DND-41 (cell line): ENCODE data around the gene CERS5.

ENCODE experiments used
- ATAC-seq: fragments of 200-7000 bp; cut with Tn5 transposase; 3 replicates; pipeline ENCODE4 v1.9.1; 2021; ENCODE audit warnings: low read depth; ENCODE audit not compliant: insufficient read depth
- DNase-seq: peaks from one replicate; pipeline ENCODE4 v3.0.0-alpha.2; 2020
- H2AFZ ChIP-seq: 2 replicates; pipeline ENCODE4 v1.6.0; 2012; ENCODE audit warnings: low read depth, low read length
- H3K27ac ChIP-seq: 2 replicates; pipeline ENCODE4 v1.5.1; 2012; ENCODE audit warnings: low read length, inconsistent platforms
- H3K27me3 ChIP-seq: fragments of 200-600 bp; sonication (generic); 2 replicates; pipeline ENCODE4 v1.6.0; 2012; ENCODE audit warnings: low read length, mild to moderate bottlenecking, inconsistent platforms; ENCODE audit not compliant: insufficient read depth, poor library complexity
- H3K36me3 ChIP-seq: 2 replicates; pipeline ENCODE4 v1.5.1; 2012; ENCODE audit warnings: low read length, inconsistent platforms; ENCODE audit not compliant: insufficient read depth
- H3K4me1 ChIP-seq: 2 replicates; pipeline ENCODE4 v1.5.1; 2012; ENCODE audit warnings: mild to moderate bottlenecking, low read length; ENCODE audit not compliant: insufficient read depth
- H3K4me2 ChIP-seq: 2 replicates; pipeline ENCODE4 v1.6.0; 2012; ENCODE audit warnings: mild to moderate bottlenecking, moderate library complexity, low read length, inconsistent platforms; ENCODE audit not compliant: insufficient read depth
- H3K4me3 ChIP-seq, 2 experiments: fragments of 200-600 bp in 1 of 2; shearing (Covaris generic) in 1 of 2; 2 replicates each; pipeline ENCODE4 v1.5.1; 2012 to 2016; ENCODE audit warnings: inconsistent platforms in 2 of 2, low read length in 2 of 2, mild to moderate bottlenecking in 2 of 2, low read depth in 1 of 2, moderate library complexity in 1 of 2
- H3K79me2 ChIP-seq: 2 replicates; pipeline ENCODE4 v1.6.0; 2012; ENCODE audit warnings: low read length, inconsistent platforms; ENCODE audit not compliant: insufficient read depth
- H3K9ac ChIP-seq: 2 replicates; pipeline ENCODE4 v1.6.0; 2012; ENCODE audit warnings: low read depth, mild to moderate bottlenecking, inconsistent platforms, low read length, moderate library complexity
- H3K9me3 ChIP-seq: 2 replicates; pipeline ENCODE4 v1.5.1; 2012; ENCODE audit warnings: low read length, moderate library complexity, mild to moderate bottlenecking, inconsistent platforms; ENCODE audit not compliant: insufficient read depth, severe bottlenecking
- H4K20me1 ChIP-seq: 2 replicates; pipeline ENCODE4 v1.6.0; 2012; ENCODE audit warnings: low read length; ENCODE audit not compliant: insufficient read depth
- CTCF ChIP-seq: IDR thresholded peaks from 2 replicates; pipeline ENCODE4 v1.5.1; 2012; ENCODE audit warnings: borderline replicate concordance, low read length, moderate library complexity, mild to moderate bottlenecking; ENCODE audit not compliant: poor library complexity, severe bottlenecking; ENCODE audit errors: extremely low read depth
- EZH2 ChIP-seq: IDR thresholded peaks from 3 replicates; pipeline ENCODE4 v1.6.1; 2012; ENCODE audit warnings: borderline replicate concordance, low read depth, mild to moderate bottlenecking, moderate library complexity, low read length, inconsistent platforms; ENCODE audit not compliant: severe bottlenecking

CERS5 gene

DNA sequence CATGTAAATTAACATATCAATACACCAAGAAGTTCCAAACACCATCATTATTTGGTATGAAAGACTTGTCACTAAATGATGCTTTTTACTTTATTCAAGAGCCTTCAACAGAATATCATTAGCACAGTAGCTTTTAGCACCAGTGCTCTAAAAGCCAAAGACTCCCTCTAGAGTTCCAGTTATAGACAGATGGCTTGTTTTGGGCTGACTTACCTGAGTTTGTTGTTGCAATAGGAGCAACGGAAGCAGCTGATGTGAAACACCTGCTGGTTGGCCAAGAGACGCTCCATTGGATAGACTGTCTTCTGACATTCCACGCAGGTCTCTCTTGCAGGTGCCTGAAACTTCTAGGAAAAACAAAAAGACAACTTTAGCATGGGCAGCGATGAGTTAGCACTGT, 14.5 kb upstream of the CERS5 start:
- TF ChIP-seq EZH2 = no peak
- Histone ChIP-seq H3K27me3 (no peaks in the 10 kb centered on the region), H3K4me2 (no peak overlapping the region), H3K9ac (no peak overlapping the region), H3K27ac (no peak overlapping the region), H3K4me1 (no peaks in the 10 kb centered on the region), H3K4me3 (no peak overlapping the region), H2AFZ (no peak overlapping the region), H3K79me2 (no peaks in the 10 kb centered on the region), H3K9me3 (no peaks in the 10 kb centered on the region), H4K20me1 (no peaks in the 10 kb centered on the region), H3K36me3 (peaks cover 19% of the 10 kb centered on the region; the same call in 1 of the 2 replicates)
- ATAC-seq (no peak), DNase-seq (no peak)

- Histone ChIP-seq H3K4me1 (no peaks in the 10 kb centered on the region), H3K9me3 (no peaks in the 10 kb centered on the region), H3K36me3 (peaks cover 10% of the 10 kb centered on the region; the same call in 1 of the 2 replicates), H3K4me2 (no peak overlapping the region), H2AFZ (no peak overlapping the region), H3K27ac (no peak overlapping the region), H4K20me1 (no peaks in the 10 kb centered on the region), H3K4me3 (no peak overlapping the region), H3K27me3 (no peaks in the 10 kb centered on the region), H3K9ac (no peak overlapping the region), H3K79me2 (no peaks in the 10 kb centered on the region)
- ATAC-seq (no peak), DNase-seq (no peak)
- no peak for TF ChIP-seq CTCF
- TF ChIP-seq EZH2 = no peak
These were observed 8.5 kb upstream of the CERS5 start for GRCh38 chr12:50175716-50176026.

DNA sequence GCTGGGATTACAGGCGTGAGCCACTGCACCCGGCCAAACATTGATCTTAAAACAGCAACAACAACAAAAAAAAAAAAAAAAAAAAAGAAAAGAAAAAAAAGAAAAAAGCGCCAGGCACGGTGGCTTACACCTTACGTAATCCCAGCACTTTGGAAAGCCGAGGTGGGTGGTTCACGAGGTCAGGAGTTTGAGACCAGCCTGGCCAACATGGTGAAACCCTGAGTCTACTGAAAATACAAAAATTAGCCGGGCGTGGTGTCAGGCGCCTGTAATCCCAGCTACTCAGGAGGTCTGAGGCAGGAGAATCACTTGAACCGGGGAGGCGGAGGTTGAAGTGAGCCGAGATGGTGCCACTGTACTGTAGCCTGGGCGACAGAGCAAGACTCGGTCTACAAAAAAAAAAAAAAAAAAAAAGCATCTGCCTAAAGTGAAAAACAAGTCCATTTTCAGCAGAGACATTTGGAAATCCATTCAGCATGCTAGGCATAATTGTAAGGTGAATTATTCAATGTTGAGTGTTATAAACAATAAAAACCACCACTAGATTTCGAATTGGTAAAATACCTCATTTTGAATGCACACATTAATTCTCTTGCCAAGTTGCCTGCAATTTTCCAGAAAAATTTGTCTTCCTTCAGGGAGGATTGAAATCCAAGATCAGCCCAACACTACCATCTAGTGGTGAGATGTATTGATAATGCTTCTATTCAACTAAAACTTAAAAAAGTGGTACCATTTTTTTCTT, 8.0 kb upstream of the CERS5 start:
- Histone ChIP-seq H3K27me3 (no peaks in the 10 kb centered on the region), H3K79me2 (no peaks in the 10 kb centered on the region), H3K4me3 (no peak overlapping the region), H2AFZ (no peak overlapping the region), H3K36me3 (peaks cover 10% of the 10 kb centered on the region; the same call in 1 of the 2 replicates), H3K9me3 (no peaks in the 10 kb centered on the region), H3K27ac (no peak overlapping the region), H4K20me1 (no peaks in the 10 kb centered on the region), H3K9ac (no peak overlapping the region), H3K4me1 (no peaks in the 10 kb centered on the region), H3K4me2 (no peak overlapping the region)
- TF ChIP-seq EZH2 = no peak
- TF ChIP-seq CTCF = peak; percentile 75
- DNase-seq (no peak), ATAC-seq (0 out of 3 replicates have a peak, but pooled peaks have one; percentile 45)

DNA sequence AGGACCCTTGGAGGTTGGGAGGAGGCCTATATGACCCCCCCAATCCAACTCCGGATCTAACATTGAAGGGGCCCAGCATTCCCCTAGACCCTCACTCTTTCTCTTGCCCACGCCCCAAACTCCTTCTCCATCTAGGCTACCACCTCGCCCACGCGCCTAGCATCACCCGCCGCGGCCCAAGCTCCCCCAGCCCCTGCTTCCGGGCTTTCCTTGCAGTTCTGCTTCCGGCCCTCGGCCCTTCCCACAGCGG, 445 bp downstream of the CERS5 start:
- no peaks in the 10 kb centered on the region; the same call in 1 of the 2 replicates for H3K36me3 ChIP-seq
- no peaks in the 10 kb centered on the region for H3K27me3 ChIP-seq
- peak overlapping the region; percentile 86 for H3K4me2 ChIP-seq
- TF ChIP-seq EZH2 (no peak), CTCF (no peak)
- no peak for DNase-seq
- no peaks in the 10 kb centered on the region for H4K20me1 ChIP-seq
- peak overlapping the region; percentile 90 for H3K9ac ChIP-seq
- no peak; the same call in 1 of the 3 replicates for ATAC-seq
- peaks cover 30% of the 10 kb centered on the region for H3K4me1 ChIP-seq
- H2AFZ ChIP-seq = peak overlapping the region; percentile 84
- H3K9me3 ChIP-seq = no peaks in the 10 kb centered on the region
- peak overlapping the region; percentile 70 for H3K27ac ChIP-seq
- H3K4me3 ChIP-seq = peak overlapping the region; percentile 74 to 86
- H3K79me2 ChIP-seq = peaks cover 51% of the 10 kb centered on the region
